Body of pancreas (tissue), 4 donors: ENCODE data around the gene RAP1GAP2.

Source experiments
- CTCF ChIP-seq, 7 experiments: fragments of 450-650 bp in 4 of 7; fragments of 200-600 bp in 3 of 7; sonication (generic) in 3 of 7; IDR thresholded peaks; one replicate each; pipeline ENCODE4 v1.5.1; 2016 to 2019; ENCODE audit warnings: antibody characterized with exemption in 7 of 7
- POLR2A ChIP-seq, 3 donors: fragments of 450-650 bp; IDR thresholded peaks; one replicate each; pipeline ENCODE4 v1.6.1; 2016; ENCODE audit warnings: antibody characterized with exemption in 3 of 3, mild to moderate bottlenecking in 2 of 3

- TF ChIP-seq CTCF (IDR thresholded peaks at IDR 0.05) (no peak), POLR2A (IDR thresholded peaks at IDR 0.05) (no peak)
Measured at GRCh38 chr17:2977157-2977556, 180.9 kb downstream of the RAP1GAP2 start.
